Calu3 (cell line): Measurements from ENCODE around the gene TLL2. TPM values are rescaled to one million over a fixed set of nuclear protein-coding genes. Genes with fewer than 3 reads are reported as not detected.

Source experiments
- BruUV-seq: library from RNA; stranded (reverse); fragments of 400-500 nt; replicated peaks from 2 replicates; lab custom pipeline; 2021; lab: Mats Ljungman, UMichigan
- CTCF ChIA-PET: fragments of 300-600 bp; sonication (Branson Sonifier 250); formaldehyde crosslinking; loops from one replicate; lab custom pipeline; 2022; ENCODE audit warnings: antibody characterized with exemption; lab: Charles Lee
- DNase-seq: peaks from one replicate; pipeline ENCODE4 v3.0.0; 2022
- H3K27ac Mint-ChIP-seq: one replicate; pipeline ENCODE4 v1.8.0; 2022; ENCODE audit warnings: mixed read lengths; ENCODE audit not compliant: unreplicated experiment
- H3K27me3 Mint-ChIP-seq: one replicate; pipeline ENCODE4 v1.8.0; 2022; ENCODE audit warnings: mixed read lengths; ENCODE audit not compliant: unreplicated experiment
- H3K36me3 Mint-ChIP-seq: one replicate; pipeline ENCODE4 v1.8.0; 2022; ENCODE audit warnings: mild to moderate bottlenecking, moderate library complexity, mixed read lengths; ENCODE audit not compliant: insufficient read depth, unreplicated experiment
- H3K4me1 Mint-ChIP-seq: one replicate; pipeline ENCODE4 v1.8.0; 2022; ENCODE audit warnings: mild to moderate bottlenecking, low read depth, mixed read lengths; ENCODE audit not compliant: unreplicated experiment
- H3K4me3 Mint-ChIP-seq: one replicate; pipeline ENCODE4 v1.8.0; 2022; ENCODE audit warnings: mild to moderate bottlenecking, low read depth, moderate library complexity, mixed read lengths; ENCODE audit not compliant: unreplicated experiment
- H3K9me3 Mint-ChIP-seq: one replicate; pipeline ENCODE4 v1.8.0; 2022; ENCODE audit warnings: low read depth, mixed read lengths; ENCODE audit not compliant: unreplicated experiment
- intact Hi-C: fragments of 100-400 bp; cut with micrococcal nuclease; formaldehyde crosslinking; loops from one replicate; pipeline ENCODE4 v1.10.0; 2022; ENCODE audit not compliant: unreplicated experiment
- total RNA-seq: library from RNA; stranded (reverse); gene quantifications from 2 replicates; pipeline ENCODE4 v1.2.3, GENCODE V29; 2022
- TF ChIP-seq, protein P1 (sequence below): fragments of 200-600 bp; IDR thresholded peaks from one replicate; pipeline ENCODE4 v1.8.0; 2022; ENCODE audit warnings: antibody characterized with exemption; ENCODE audit not compliant: unreplicated experiment

TLL2 gene
- total RNA-seq, 1 experiment from 2014 or later = 0.66 TPM

DNA sequence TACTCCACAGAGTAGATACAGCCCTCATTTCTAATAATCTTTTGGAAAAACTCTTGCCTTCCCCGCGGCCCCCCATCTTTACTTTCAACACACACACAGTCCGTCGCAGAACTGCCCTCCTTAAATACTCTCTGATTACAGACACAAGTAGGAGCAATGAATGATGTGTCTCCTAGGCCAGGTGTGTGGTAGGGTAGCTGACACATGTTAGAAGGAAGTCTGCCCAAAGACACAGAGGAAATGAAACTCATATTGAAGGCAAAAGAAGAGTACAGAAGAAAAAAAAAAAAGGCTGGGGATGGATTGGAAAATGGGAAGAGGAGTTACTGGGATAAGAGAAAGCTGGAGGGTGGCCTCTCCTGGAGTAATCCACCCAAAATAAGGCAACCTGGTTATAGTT lies 169.5 kb downstream of the TLL2 start:
- CTCF ChIA-PET = no interaction called here

GRCh38 chr10:96342402-96342801 lies 171.3 kb downstream of the TLL2 start:
- intact Hi-C loops = no loop called here
- Mint-ChIP-seq H3K27me3 (peaks cover 49% of the 10 kb centered on the region), H3K36me3 (no peaks in the 10 kb centered on the region), H3K27ac (no peak overlapping the region), H3K4me1 (no peaks in the 10 kb centered on the region), H3K4me3 (no peak overlapping the region), H3K9me3 (no peaks in the 10 kb centered on the region)
- CTCF ChIA-PET = interaction anchor here (0.6 kb wide), 1 partner anchor 318 kb away, joined by 4 read pairs; no protein-coding TSS in a partner anchor
- TF ChIP-seq, protein P1, sequence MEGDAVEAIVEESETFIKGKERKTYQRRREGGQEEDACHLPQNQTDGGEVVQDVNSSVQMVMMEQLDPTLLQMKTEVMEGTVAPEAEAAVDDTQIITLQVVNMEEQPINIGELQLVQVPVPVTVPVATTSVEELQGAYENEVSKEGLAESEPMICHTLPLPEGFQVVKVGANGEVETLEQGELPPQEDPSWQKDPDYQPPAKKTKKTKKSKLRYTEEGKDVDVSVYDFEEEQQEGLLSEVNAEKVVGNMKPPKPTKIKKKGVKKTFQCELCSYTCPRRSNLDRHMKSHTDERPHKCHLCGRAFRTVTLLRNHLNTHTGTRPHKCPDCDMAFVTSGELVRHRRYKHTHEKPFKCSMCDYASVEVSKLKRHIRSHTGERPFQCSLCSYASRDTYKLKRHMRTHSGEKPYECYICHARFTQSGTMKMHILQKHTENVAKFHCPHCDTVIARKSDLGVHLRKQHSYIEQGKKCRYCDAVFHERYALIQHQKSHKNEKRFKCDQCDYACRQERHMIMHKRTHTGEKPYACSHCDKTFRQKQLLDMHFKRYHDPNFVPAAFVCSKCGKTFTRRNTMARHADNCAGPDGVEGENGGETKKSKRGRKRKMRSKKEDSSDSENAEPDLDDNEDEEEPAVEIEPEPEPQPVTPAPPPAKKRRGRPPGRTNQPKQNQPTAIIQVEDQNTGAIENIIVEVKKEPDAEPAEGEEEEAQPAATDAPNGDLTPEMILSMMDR = no peak
- no TSS peak for BruUV-seq
- DNase-seq = no peak

More for the DNA sequence above, 169.5 kb downstream of the TLL2 start:
- no peaks in the 10 kb centered on the region for H3K4me1 Mint-ChIP-seq
- BruUV-seq = no TSS peak
- TF ChIP-seq, protein P1 = no peak
- intact Hi-C loops = no loop called here
- H3K27ac Mint-ChIP-seq = no peak overlapping the region
- DNase-seq = no peak
- H3K27me3 Mint-ChIP-seq = peaks cover 45% of the 10 kb centered on the region
- no peaks in the 10 kb centered on the region for H3K36me3 Mint-ChIP-seq
- H3K9me3 Mint-ChIP-seq = no peaks in the 10 kb centered on the region
- H3K4me3 Mint-ChIP-seq = no peak overlapping the region

DNA sequence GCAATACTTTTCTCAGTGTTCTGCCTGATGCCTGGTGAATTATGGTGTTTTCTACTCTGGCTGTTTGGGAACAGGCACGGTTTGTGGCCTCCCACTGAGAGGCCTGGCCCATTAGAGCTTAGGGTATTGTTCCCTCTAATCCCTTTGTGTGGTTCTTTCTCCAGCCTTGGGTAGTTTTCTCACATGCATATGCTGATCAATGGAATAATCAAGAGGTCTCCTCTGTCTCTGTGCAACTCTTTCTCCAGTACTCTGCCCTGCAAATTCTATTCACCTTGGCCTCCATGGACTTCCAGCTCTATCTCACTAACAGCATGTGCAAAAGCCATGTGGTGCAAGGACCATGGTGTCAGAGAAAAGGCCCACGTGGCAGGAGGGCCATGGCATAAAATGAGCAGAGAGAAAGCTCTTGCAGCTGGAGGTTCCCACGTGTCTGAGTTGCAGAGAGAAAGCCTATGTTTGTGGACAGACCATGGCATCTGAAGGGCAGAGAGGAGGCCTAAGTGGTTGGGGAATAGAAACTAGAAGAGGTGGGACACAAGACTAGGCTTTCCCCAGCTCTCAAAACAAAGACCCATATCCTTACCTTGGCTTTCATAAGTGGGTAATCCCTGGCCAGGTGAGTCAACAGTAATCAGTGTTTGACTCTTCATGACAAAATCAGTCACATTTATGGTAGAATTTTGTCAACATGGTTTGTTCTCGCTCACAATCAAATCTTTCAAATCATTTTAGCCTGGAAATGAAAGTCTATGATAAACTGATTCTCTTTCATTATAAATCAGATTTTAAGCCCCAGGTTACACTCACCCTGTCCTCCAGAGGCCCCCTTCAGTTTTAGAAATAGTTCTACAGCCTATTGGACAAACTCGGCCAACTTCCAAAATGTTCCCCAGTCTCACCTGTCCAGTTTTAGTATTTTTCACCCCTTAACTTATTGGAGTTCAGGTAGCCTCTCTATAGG lies 172.2 kb downstream of the TLL2 start:
- no TSS peak for BruUV-seq
- CTCF ChIA-PET = no interaction called here
- no peak for DNase-seq
- H3K4me1 Mint-ChIP-seq = no peaks in the 10 kb centered on the region
- H3K27me3 Mint-ChIP-seq = peaks cover 57% of the 10 kb centered on the region
- no peaks in the 10 kb centered on the region for H3K36me3 Mint-ChIP-seq
- no peak overlapping the region for H3K4me3 Mint-ChIP-seq
- intact Hi-C loops = no loop called here
- no peaks in the 10 kb centered on the region for H3K9me3 Mint-ChIP-seq
- TF ChIP-seq, protein P1 = no peak
- no peak overlapping the region for H3K27ac Mint-ChIP-seq

- BruUV-seq = no TSS peak
- Mint-ChIP-seq H3K4me3 (no peak overlapping the region), H3K27ac (no peak overlapping the region), H3K9me3 (no peaks in the 10 kb centered on the region), H3K27me3 (peaks cover 55% of the 10 kb centered on the region), H3K36me3 (no peaks in the 10 kb centered on the region), H3K4me1 (no peaks in the 10 kb centered on the region)
- intact Hi-C loops = loop anchor here (5.0 kb wide), 1 partner anchor 323 kb away; no protein-coding TSS in a partner anchor
- TF ChIP-seq, protein P1 = peak; percentile 30
- CTCF ChIA-PET = interaction anchor here (0.6 to 0.7 kb wide), 2 partner anchors 10 to 111 kb away, joined by 3 read pairs; no protein-coding TSS in a partner anchor
- peak; percentile 54 for DNase-seq
Observed at GRCh38 chr10:96339956-96340904, 173.5 kb downstream of the TLL2 start.
